Esophagus muscularis mucosa (tissue), 4 donors: ENCODE measurements around the gene ZBTB18.

ENCODE experiments used
- CTCF ChIP-seq, 3 experiments: fragments of 200-600 bp in 2 of 3; fragments of 450-650 bp in 1 of 3; sonication (generic) in 2 of 3; IDR thresholded peaks; one replicate each; pipeline ENCODE4 v1.5.1; 2017 to 2019; ENCODE audit warnings: antibody characterized with exemption in 3 of 3, mild to moderate bottlenecking in 2 of 3, moderate library complexity in 1 of 3
- EP300 ChIP-seq: sonication (generic); formaldehyde crosslinking; IDR thresholded peaks from one replicate; pipeline ENCODE4 v1.6.1; 2017; ENCODE audit warnings: antibody characterized with exemption
- POLR2A ChIP-seq: fragments of 450-650 bp; IDR thresholded peaks from one replicate; pipeline ENCODE4 v1.6.1; 2017; ENCODE audit warnings: antibody characterized with exemption, moderate library complexity, mild to moderate bottlenecking, low read depth
- POLR2AphosphoS5 ChIP-seq, 2 donors: sonication (generic); formaldehyde crosslinking; IDR thresholded peaks; one replicate each; pipeline ENCODE4 v1.6.1; 2017; ENCODE audit warnings: antibody characterized with exemption in 2 of 2

GRCh38 chr1:244075247-244075722 lies 24.2 kb downstream of the ZBTB18 start:
- TF ChIP-seq POLR2AphosphoS5 (IDR thresholded peaks at IDR 0.05) (no peak), CTCF (IDR thresholded peaks at IDR 0.05) (no peak), POLR2A (no peak), EP300 (no peak)
